ENCODE results near the gene TMEM54. TPM values are rescaled to one million over a fixed set of nuclear protein-coding genes. Genes with fewer than 3 reads are reported as not detected.

The TMEM54 gene
- polyA plus RNA-seq, 1 experiment: 34.9 TPM

DNA sequence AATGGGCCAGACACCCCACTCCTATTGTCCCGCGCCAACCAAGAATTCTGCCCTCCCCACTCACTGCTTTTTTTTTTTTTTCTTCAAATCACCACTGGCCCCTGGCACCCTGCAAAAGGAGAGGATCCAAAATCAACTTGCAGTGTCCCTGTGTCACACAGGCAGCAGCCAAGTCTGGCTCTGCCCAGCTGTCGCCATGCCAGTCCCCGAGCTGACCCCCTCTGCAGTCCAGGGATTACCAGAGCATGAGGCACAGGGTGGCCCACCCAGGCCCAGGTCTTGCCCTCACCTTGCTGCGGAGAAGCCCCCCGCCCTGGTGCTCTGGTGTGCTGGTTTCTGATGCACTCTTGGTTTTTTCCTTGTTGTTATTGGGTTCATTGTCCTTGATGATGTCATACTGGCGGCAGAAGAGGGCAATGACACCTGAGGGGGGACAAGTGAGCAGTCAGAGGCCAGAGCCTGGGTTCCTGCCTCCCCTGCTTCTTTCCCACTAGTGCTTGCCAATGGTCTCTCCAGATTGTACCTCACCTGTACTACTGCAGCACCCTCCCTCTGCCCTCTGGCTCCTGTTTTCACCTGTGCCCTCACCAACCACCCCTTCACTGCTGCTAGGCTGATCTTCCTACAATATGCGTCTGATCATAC, 36.7 kb downstream of the TMEM54 start:
- Histone ChIP-seq H3K4me3 (ENCODE audit: low read depth, low read length) (no peak overlapping the region), H3K36me3 (ENCODE audit: control insufficient read depth, insufficient read depth, low read length) (peaks cover 3% of the 10 kb centered on the region), H3K27me3 (ENCODE audit: control insufficient read depth, insufficient read depth, low read length) (no peaks in the 10 kb centered on the region)
- DNase-seq (ENCODE audit: low read depth): no peak
- ChIA-PET POLR2A (no interaction called here), CTCF (no interaction called here)
- TF ChIP-seq, protein P1, sequence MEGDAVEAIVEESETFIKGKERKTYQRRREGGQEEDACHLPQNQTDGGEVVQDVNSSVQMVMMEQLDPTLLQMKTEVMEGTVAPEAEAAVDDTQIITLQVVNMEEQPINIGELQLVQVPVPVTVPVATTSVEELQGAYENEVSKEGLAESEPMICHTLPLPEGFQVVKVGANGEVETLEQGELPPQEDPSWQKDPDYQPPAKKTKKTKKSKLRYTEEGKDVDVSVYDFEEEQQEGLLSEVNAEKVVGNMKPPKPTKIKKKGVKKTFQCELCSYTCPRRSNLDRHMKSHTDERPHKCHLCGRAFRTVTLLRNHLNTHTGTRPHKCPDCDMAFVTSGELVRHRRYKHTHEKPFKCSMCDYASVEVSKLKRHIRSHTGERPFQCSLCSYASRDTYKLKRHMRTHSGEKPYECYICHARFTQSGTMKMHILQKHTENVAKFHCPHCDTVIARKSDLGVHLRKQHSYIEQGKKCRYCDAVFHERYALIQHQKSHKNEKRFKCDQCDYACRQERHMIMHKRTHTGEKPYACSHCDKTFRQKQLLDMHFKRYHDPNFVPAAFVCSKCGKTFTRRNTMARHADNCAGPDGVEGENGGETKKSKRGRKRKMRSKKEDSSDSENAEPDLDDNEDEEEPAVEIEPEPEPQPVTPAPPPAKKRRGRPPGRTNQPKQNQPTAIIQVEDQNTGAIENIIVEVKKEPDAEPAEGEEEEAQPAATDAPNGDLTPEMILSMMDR (IDR thresholded peaks at IDR 0.05; ENCODE audit: insufficient read depth, low read depth, low read length): no peak

DNA sequence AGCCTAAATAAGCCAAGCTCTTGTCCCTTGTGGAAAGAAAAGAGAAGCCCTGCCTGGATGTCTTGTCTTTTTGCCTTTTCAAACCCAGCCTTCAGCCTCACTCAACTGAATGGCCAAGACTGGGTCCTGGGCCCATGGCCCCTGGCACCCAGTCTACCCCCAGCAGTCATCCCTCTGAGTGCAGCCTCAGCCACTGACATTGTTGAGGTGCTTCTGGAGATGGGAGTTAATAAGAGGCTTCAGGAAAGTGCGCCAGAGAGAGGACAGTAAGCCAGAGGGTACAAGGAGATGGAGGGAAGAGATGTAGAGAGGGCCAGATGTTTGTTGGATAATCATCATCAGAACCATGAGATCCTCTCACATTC, 37.3 kb downstream of the TMEM54 start:
- DNase-seq (ENCODE audit: low read depth): no peak
- ChIA-PET CTCF (interaction anchor here (1.1 to 4.9 kb wide), 2 partner anchors 9 to 12 kb away, joined by 3 to 33 read pairs; no protein-coding TSS in a partner anchor), POLR2A (no interaction called here)
- no peak overlapping the region for H3K4me3 ChIP-seq (ENCODE audit: low read depth, low read length)
- TF ChIP-seq, protein P1 (IDR thresholded peaks at IDR 0.05; ENCODE audit: insufficient read depth, low read depth, low read length): no peak
- peaks cover 3% of the 10 kb centered on the region for H3K36me3 ChIP-seq (ENCODE audit: control insufficient read depth, insufficient read depth, low read length)
- H3K27me3 ChIP-seq (ENCODE audit: control insufficient read depth, insufficient read depth, low read length): no peaks in the 10 kb centered on the region

DNA sequence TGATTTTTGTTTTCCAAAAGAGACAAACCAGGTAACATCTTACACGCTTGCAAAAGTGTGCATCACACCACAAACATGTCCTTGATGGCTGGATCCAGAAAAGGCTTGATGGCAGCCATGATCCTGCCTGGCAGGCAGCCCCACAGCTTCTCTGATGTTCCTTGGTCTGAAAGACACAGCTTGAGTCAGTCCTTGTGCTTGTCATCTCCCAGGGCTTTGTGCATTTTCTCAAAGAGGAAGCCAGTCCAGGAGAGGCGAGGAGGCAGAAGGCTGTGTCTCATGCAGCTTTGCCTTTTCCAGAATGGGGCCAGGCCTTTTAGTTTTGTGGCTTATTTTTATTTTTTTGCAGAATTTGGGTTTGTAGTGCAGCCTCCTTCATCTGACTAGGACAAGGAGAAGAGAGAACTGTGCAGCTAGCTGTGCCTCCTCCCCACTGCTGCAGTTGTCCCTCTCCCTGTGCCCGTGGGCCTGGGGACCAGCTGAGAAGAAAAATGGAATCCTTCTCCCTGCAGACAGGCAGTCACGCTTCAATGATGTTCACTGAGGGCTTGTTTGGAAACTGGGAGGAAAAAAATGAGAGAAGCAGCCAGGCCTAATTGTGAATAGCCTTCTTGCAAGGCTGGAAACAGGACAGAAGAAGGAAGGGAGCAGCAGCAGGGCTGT, 37.8 kb downstream of the TMEM54 start:
- ChIA-PET CTCF (interaction anchor here (1.0 to 4.9 kb wide), 3 partner anchors 9 to 27 kb away, joined by 3 to 33 read pairs (median 3); no protein-coding TSS in a partner anchor), POLR2A (no interaction called here)
- TF ChIP-seq, protein P1 (IDR thresholded peaks at IDR 0.05; ENCODE audit: insufficient read depth, low read depth, low read length): no peak
- Histone ChIP-seq H3K36me3 (ENCODE audit: control insufficient read depth, insufficient read depth, low read length) (peaks cover 3% of the 10 kb centered on the region), H3K27me3 (ENCODE audit: control insufficient read depth, insufficient read depth, low read length) (no peaks in the 10 kb centered on the region), H3K4me3 (ENCODE audit: low read depth, low read length) (no peak overlapping the region)
- DNase-seq (ENCODE audit: low read depth): no peak

DNA sequence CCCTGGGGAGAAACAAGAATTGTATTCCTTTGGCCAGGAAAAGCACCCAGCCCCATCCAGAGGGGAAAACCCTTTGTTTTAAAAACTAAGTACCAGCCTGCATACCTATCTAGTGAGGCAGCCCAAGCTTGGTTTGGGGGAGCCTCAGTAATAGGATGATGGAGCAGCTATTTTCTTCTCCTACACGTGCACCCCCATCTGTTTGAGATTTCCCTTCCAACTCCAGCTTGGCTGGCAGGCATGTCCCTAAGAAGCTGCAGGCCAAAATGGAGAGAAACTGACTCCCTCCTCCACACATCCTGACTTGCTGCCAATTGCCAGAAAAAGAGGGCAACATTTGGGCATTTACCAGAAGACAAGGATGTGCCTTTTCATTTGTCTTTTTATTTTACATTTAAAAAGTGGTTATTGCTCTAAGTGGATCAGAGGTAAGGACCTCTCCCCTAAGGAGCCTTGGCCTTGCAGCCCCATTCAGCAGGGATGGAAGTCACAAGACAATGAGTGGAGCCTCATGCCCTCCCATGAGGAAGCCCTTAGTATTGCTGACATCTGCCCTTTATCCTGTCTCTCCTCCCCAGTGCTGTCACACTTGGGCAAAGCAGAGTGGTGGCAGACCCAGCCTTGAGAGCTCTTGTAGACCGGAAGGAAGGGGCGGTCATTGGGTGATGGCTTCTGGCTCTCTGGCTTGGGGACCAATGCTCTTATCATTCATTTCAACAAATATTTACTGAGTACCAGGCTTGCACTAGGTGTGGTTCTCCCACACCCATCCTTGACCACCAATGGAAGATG, 39.1 kb downstream of the TMEM54 start:
- ChIA-PET POLR2A (no interaction called here), CTCF (interaction anchor here (0.7 to 4.9 kb wide), 5 partner anchors 10 to 150 kb away, joined by 3 to 33 read pairs (median 4); no protein-coding TSS in a partner anchor)
- DNase-seq (ENCODE audit: low read depth): no peak
- Histone ChIP-seq H3K36me3 (ENCODE audit: control insufficient read depth, insufficient read depth, low read length) (peaks cover 3% of the 10 kb centered on the region), H3K27me3 (ENCODE audit: control insufficient read depth, insufficient read depth, low read length) (no peaks in the 10 kb centered on the region), H3K4me3 (ENCODE audit: low read depth, low read length) (no peak overlapping the region)
- TF ChIP-seq, protein P1 (IDR thresholded peaks at IDR 0.05; ENCODE audit: insufficient read depth, low read depth, low read length): no peak

DNA sequence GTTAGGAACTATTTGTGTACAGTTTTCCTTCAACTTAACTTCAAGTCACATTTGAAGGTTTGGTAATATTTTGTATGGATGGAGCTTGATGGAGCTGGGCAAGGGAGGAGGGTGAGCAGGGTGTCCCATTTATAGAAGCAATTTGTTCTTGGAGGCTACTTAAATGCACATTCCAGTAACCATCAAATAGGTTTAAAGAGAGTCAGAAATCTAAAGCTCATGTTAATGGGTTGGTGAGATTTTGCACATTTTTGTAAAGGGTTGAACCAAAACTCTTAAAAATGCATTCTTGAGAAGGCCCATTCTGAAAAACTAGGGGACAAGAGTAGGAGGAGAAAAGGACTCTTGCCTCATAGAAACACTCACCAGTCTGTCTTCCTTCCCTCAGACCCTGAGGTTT, 40.6 kb downstream of the TMEM54 start:
- Histone ChIP-seq H3K27me3 (ENCODE audit: control insufficient read depth, insufficient read depth, low read length) (no peaks in the 10 kb centered on the region), H3K4me3 (ENCODE audit: low read depth, low read length) (no peak overlapping the region), H3K36me3 (ENCODE audit: control insufficient read depth, insufficient read depth, low read length) (peaks cover 5% of the 10 kb centered on the region)
- no peak for DNase-seq (ENCODE audit: low read depth)
- TF ChIP-seq, protein P1 (IDR thresholded peaks at IDR 0.05; ENCODE audit: insufficient read depth, low read depth, low read length): no peak
- ChIA-PET POLR2A (no interaction called here), CTCF (interaction anchor here (1.0 to 4.9 kb wide), 2 partner anchors 12 to 226 kb away, joined by 3 to 33 read pairs; no protein-coding TSS in a partner anchor)

Data from BJ (cell line).